Measurements from ENCODE around the gene TOP3B. TPM values are rescaled to one million over a fixed set of nuclear protein-coding genes. Genes with fewer than 3 reads are reported as not detected.

Gene TOP3B
- total and polyA plus RNA-seq, 2 donors: 17.4 to 18.4 TPM

- no peak overlapping the region for H3K27ac ChIP-seq (ENCODE audit: low read depth in 1 of 2, low read length in 1 of 2)
- no peaks in the 10 kb centered on the region for H3K27me3 ChIP-seq (ENCODE audit: control insufficient read depth in 2 of 2, insufficient read depth in 1 of 2, low read length in 1 of 2)
- no peak overlapping the region for H3K4me3 ChIP-seq (ENCODE audit: low read length in 2 of 2)
- no peaks in the 10 kb centered on the region for H3K36me3 ChIP-seq (ENCODE audit: control insufficient read depth in 2 of 2, insufficient read depth in 2 of 2, low read length in 1 of 2)
- 98% methylated on average over 10 of the region's 10 CpGs for WGBS
- peaks cover 0 to 7% of the 10 kb centered on the region in 2 donors for H3K4me1 ChIP-seq (ENCODE audit: control insufficient read depth in 2 of 2, insufficient read depth in 2 of 2, low read length in 2 of 2)
- H3K9me3 ChIP-seq (ENCODE audit: control insufficient read depth in 2 of 2, insufficient read depth in 1 of 2, low read length in 1 of 2): no peaks in the 10 kb centered on the region
- no peak for DNase-seq (ENCODE audit: low read depth in 6 of 9, low spot score in 9 of 9)
Observed at GRCh38 chr22:22024440-22024839, 41.9 kb upstream of the TOP3B start.

- Histone ChIP-seq H3K4me3 (ENCODE audit: low read length in 2 of 2) (no peak overlapping the region), H3K27ac (ENCODE audit: low read depth in 1 of 2, low read length in 1 of 2) (no peak overlapping the region), H3K4me1 (ENCODE audit: control insufficient read depth in 2 of 2, insufficient read depth in 2 of 2, low read length in 2 of 2) (peaks cover 0 to 7% of the 10 kb centered on the region in 2 donors), H3K9me3 (ENCODE audit: control insufficient read depth in 2 of 2, insufficient read depth in 1 of 2, low read length in 1 of 2) (no peaks in the 10 kb centered on the region), H3K36me3 (ENCODE audit: control insufficient read depth in 2 of 2, insufficient read depth in 2 of 2, low read length in 1 of 2) (no peaks in the 10 kb centered on the region), H3K27me3 (ENCODE audit: control insufficient read depth in 2 of 2, insufficient read depth in 1 of 2, low read length in 1 of 2) (no peaks in the 10 kb centered on the region)
- 92% methylated on average over 4 of the region's 4 CpGs for WGBS
- no peak for DNase-seq (ENCODE audit: low read depth in 6 of 9, low spot score in 9 of 9)
Observed at GRCh38 chr22:22023581-22024137, 41.1 kb upstream of the TOP3B start.

GRCh38 chr22:22022947-22023534 lies 40.5 kb upstream of the TOP3B start:
- Histone ChIP-seq H3K27ac (ENCODE audit: low read depth in 1 of 2, low read length in 1 of 2) (no peak overlapping the region), H3K27me3 (ENCODE audit: control insufficient read depth in 2 of 2, insufficient read depth in 1 of 2, low read length in 1 of 2) (no peaks in the 10 kb centered on the region), H3K36me3 (ENCODE audit: control insufficient read depth in 2 of 2, insufficient read depth in 2 of 2, low read length in 1 of 2) (no peaks in the 10 kb centered on the region), H3K4me3 (ENCODE audit: low read length in 2 of 2) (no peak overlapping the region), H3K9me3 (ENCODE audit: control insufficient read depth in 2 of 2, insufficient read depth in 1 of 2, low read length in 1 of 2) (no peaks in the 10 kb centered on the region), H3K4me1 (ENCODE audit: control insufficient read depth in 2 of 2, insufficient read depth in 2 of 2, low read length in 2 of 2) (peaks cover 0 to 7% of the 10 kb centered on the region in 2 donors)
- WGBS: 89% methylated on average over 6 of the region's 6 CpGs
- no peak for DNase-seq (ENCODE audit: low read depth in 6 of 9, low spot score in 9 of 9)

- H3K36me3 ChIP-seq (ENCODE audit: control insufficient read depth in 2 of 2, insufficient read depth in 2 of 2, low read length in 1 of 2): no peaks in the 10 kb centered on the region
- WGBS: 32% methylated on average over 5 of the region's 5 CpGs
- no peak overlapping the region for H3K27ac ChIP-seq (ENCODE audit: low read depth in 1 of 2, low read length in 1 of 2)
- H3K4me3 ChIP-seq (ENCODE audit: low read length in 2 of 2): no peak overlapping the region
- no peaks in the 10 kb centered on the region for H3K9me3 ChIP-seq (ENCODE audit: control insufficient read depth in 2 of 2, insufficient read depth in 1 of 2, low read length in 1 of 2)
- no peaks in the 10 kb centered on the region for H3K27me3 ChIP-seq (ENCODE audit: control insufficient read depth in 2 of 2, insufficient read depth in 1 of 2, low read length in 1 of 2)
- DNase-seq (ENCODE audit: low read depth in 6 of 9, low spot score in 9 of 9): no peak
- peaks cover 0 to 7% of the 10 kb centered on the region in 2 donors for H3K4me1 ChIP-seq (ENCODE audit: control insufficient read depth in 2 of 2, insufficient read depth in 2 of 2, low read length in 2 of 2)
Observed at GRCh38 chr22:22022255-22022840, 39.8 kb upstream of the TOP3B start.

GRCh38 chr22:22021162-22021750 lies 38.7 kb upstream of the TOP3B start:
- Histone ChIP-seq H3K27me3 (ENCODE audit: control insufficient read depth in 2 of 2, insufficient read depth in 1 of 2, low read length in 1 of 2) (no peaks in the 10 kb centered on the region), H3K9me3 (ENCODE audit: control insufficient read depth in 2 of 2, insufficient read depth in 1 of 2, low read length in 1 of 2) (no peaks in the 10 kb centered on the region), H3K4me3 (ENCODE audit: low read length in 2 of 2) (no peak overlapping the region), H3K27ac (ENCODE audit: low read depth in 1 of 2, low read length in 1 of 2) (no peak overlapping the region), H3K36me3 (ENCODE audit: control insufficient read depth in 2 of 2, insufficient read depth in 2 of 2, low read length in 1 of 2) (no peaks in the 10 kb centered on the region), H3K4me1 (ENCODE audit: control insufficient read depth in 2 of 2, insufficient read depth in 2 of 2, low read length in 2 of 2) (peaks cover 0 to 7% of the 10 kb centered on the region in 2 donors)
- WGBS: 82% methylated on average over 1 of the region's 1 CpG
- DNase-seq (ENCODE audit: low read depth in 6 of 9, low spot score in 9 of 9): no peak

GRCh38 chr22:22020425-22020852 lies 37.9 kb upstream of the TOP3B start:
- Histone ChIP-seq H3K27me3 (ENCODE audit: control insufficient read depth in 2 of 2, insufficient read depth in 1 of 2, low read length in 1 of 2) (no peaks in the 10 kb centered on the region), H3K4me1 (ENCODE audit: control insufficient read depth in 2 of 2, insufficient read depth in 2 of 2, low read length in 2 of 2) (peaks cover 0 to 3% of the 10 kb centered on the region in 2 donors), H3K27ac (ENCODE audit: low read depth in 1 of 2, low read length in 1 of 2) (no peak overlapping the region), H3K4me3 (ENCODE audit: low read length in 2 of 2) (no peak overlapping the region), H3K36me3 (ENCODE audit: control insufficient read depth in 2 of 2, insufficient read depth in 2 of 2, low read length in 1 of 2) (no peaks in the 10 kb centered on the region), H3K9me3 (ENCODE audit: control insufficient read depth in 2 of 2, insufficient read depth in 1 of 2, low read length in 1 of 2) (no peaks in the 10 kb centered on the region)
- DNase-seq (ENCODE audit: low read depth in 6 of 9, low spot score in 9 of 9): no peak
- WGBS: 97% methylated on average over 2 of the region's 2 CpGs

- H3K27me3 ChIP-seq (ENCODE audit: control insufficient read depth in 2 of 2, insufficient read depth in 1 of 2, low read length in 1 of 2): no peaks in the 10 kb centered on the region
- no peaks in the 10 kb centered on the region for H3K4me1 ChIP-seq (ENCODE audit: control insufficient read depth in 2 of 2, insufficient read depth in 2 of 2, low read length in 2 of 2)
- H3K36me3 ChIP-seq (ENCODE audit: control insufficient read depth in 2 of 2, insufficient read depth in 2 of 2, low read length in 1 of 2): no peaks in the 10 kb centered on the region
- H3K27ac ChIP-seq (ENCODE audit: low read depth in 1 of 2, low read length in 1 of 2): no peak overlapping the region
- no peaks in the 10 kb centered on the region for H3K9me3 ChIP-seq (ENCODE audit: control insufficient read depth in 2 of 2, insufficient read depth in 1 of 2, low read length in 1 of 2)
- H3K4me3 ChIP-seq (ENCODE audit: low read length in 2 of 2): no peak overlapping the region
- no peak for DNase-seq (ENCODE audit: low read depth in 6 of 9, low spot score in 9 of 9)
- WGBS: 92% methylated on average over 7 of the region's 7 CpGs
Observed at GRCh38 chr22:22019659-22020424, 37.3 kb upstream of the TOP3B start.

GRCh38 chr22:22018825-22019658 lies 36.5 kb upstream of the TOP3B start:
- Histone ChIP-seq H3K4me1 (ENCODE audit: control insufficient read depth in 2 of 2, insufficient read depth in 2 of 2, low read length in 2 of 2) (no peaks in the 10 kb centered on the region), H3K27me3 (ENCODE audit: control insufficient read depth in 2 of 2, insufficient read depth in 1 of 2, low read length in 1 of 2) (no peaks in the 10 kb centered on the region), H3K36me3 (ENCODE audit: control insufficient read depth in 2 of 2, insufficient read depth in 2 of 2, low read length in 1 of 2) (no peaks in the 10 kb centered on the region), H3K9me3 (ENCODE audit: control insufficient read depth in 2 of 2, insufficient read depth in 1 of 2, low read length in 1 of 2) (no peaks in the 10 kb centered on the region), H3K27ac (ENCODE audit: low read depth in 1 of 2, low read length in 1 of 2) (no peak overlapping the region), H3K4me3 (ENCODE audit: low read length in 2 of 2) (no peak overlapping the region)
- 95% methylated on average over 10 of the region's 10 CpGs for whole genome bisulfite sequencing
- DNase-seq (ENCODE audit: low read depth in 6 of 9, low spot score in 9 of 9): no peak
